ENCODE results near the gene SLMAP. TPM values are rescaled to one million over a fixed set of nuclear protein-coding genes. Genes with fewer than 3 reads are reported as not detected.

SLMAP gene
- total RNA-seq, 1 donor = 44.1 TPM

- no peak for DNase-seq (ENCODE audit: low read depth)
- no peak for TF ChIP-seq CTCF (IDR thresholded peaks at IDR 0.05; ENCODE audit: insufficient read depth, low read length)
These were observed 62.7 kb downstream of the SLMAP start for GRCh38 chr3:57818772-57819171.

GRCh38 chr3:57820479-57820878 lies 64.4 kb downstream of the SLMAP start:
- H3K4me3 ChIP-seq (ENCODE audit: low read depth, low read length) = no peak overlapping the region
- DNase-seq (ENCODE audit: low read depth) = no peak
- no peak for TF ChIP-seq CTCF (IDR thresholded peaks at IDR 0.05; ENCODE audit: insufficient read depth, low read length)

More at GRCh38 chr3:57818772-57819171, 62.7 kb downstream of the SLMAP start:
- no peak overlapping the region for H3K4me3 ChIP-seq (ENCODE audit: low read depth, low read length)

- TF ChIP-seq CTCF (IDR thresholded peaks at IDR 0.05; ENCODE audit: insufficient read depth, low read length) = no peak
- no peak overlapping the region for H3K4me3 ChIP-seq (ENCODE audit: low read depth, low read length)
- no peak for DNase-seq (ENCODE audit: low read depth)
These were observed 65.7 kb downstream of the SLMAP start for GRCh38 chr3:57821765-57822164.

- TF ChIP-seq CTCF (IDR thresholded peaks at IDR 0.05; ENCODE audit: insufficient read depth, low read length) = no peak
- no peak overlapping the region for H3K4me3 ChIP-seq (ENCODE audit: low read depth, low read length)
- peak; percentile 57 for DNase-seq (ENCODE audit: low read depth)
These were observed 66.6 kb downstream of the SLMAP start for GRCh38 chr3:57822686-57823085.

GRCh38 chr3:57825116-57825515 lies 69.0 kb downstream of the SLMAP start:
- H3K4me3 ChIP-seq (ENCODE audit: low read depth, low read length) = no peak overlapping the region
- TF ChIP-seq CTCF (IDR thresholded peaks at IDR 0.05; ENCODE audit: insufficient read depth, low read length) = no peak
- DNase-seq (ENCODE audit: low read depth) = no peak

- peak; percentile 32 for TF ChIP-seq CTCF (IDR thresholded peaks at IDR 0.05; ENCODE audit: insufficient read depth, low read length)
- peak; percentile 48 for DNase-seq (ENCODE audit: low read depth)
- no peak overlapping the region for H3K4me3 ChIP-seq (ENCODE audit: low read depth, low read length)
These were observed 70.3 kb downstream of the SLMAP start for GRCh38 chr3:57826245-57826951.
